ENCODE data around the gene RPS25. TPM values are rescaled to one million over a fixed set of nuclear protein-coding genes. Genes with fewer than 3 reads are reported as not detected.
"Not testable (repeated sequence)": the region's sequence is repeated elsewhere in the genome, so short reads cannot be mapped to it uniquely, and the experiment has no call there.

Gene RPS25
- total RNA-seq, 4 donors from 2014 or later: 220 to 1,105 (median 540) TPM

DNA sequence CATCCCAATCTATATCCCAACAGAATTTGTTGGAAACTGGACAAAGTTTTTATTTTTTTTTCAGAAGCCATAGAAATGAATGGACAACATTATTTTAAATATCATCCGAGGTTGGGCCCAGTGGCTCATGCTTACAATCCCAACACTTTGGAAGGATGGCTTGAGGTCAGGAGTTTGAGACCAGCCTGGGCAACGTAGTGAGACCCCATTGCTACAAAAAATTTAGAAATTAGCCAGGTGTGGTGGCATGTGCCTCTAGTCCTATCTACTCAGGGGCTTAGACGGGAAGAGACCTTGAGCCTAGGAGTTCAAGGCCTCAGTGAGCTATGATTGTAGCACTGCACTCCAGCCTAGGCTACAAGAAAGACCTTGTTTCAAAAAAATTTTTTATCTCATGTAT lies 16.7 kb upstream of the RPS25 start:
- no peaks in the 10 kb centered on the region for H3K36me3 ChIP-seq
- DNase-seq: no peak
- intact Hi-C loops (cut with DNase I; ENCODE audit: low total_unique reads) (no loop called here), in situ Hi-C loops (cut with MboI; ENCODE audit: low pct_ligation_motif_present in 1 of 4, low pct_unique_long_range_greater_than_20kb in 1 of 4, low sequenced_read_pairs in 3 of 4) (no loop called here)
- no peaks in the 10 kb centered on the region for H3K9me3 ChIP-seq
- TF ChIP-seq POLR2A (IDR thresholded peaks at IDR 0.05): no peak
- H3K4me1 ChIP-seq: peaks cover 0 to 8% (median 4%) of the 10 kb centered on the region in 4 donors
- no peak overlapping the region for H3K4me3 ChIP-seq
- H3K27me3 ChIP-seq: no peaks in the 10 kb centered on the region
- H3K27ac ChIP-seq: no peak overlapping the region
- WGBS, 2 donors (ENCODE audit: low coverage in 1 of 2): 95% methylated on average over 3 of the region's 3 CpGs; no CpG with 5 or more reads in 1 of the 2 donors

- H3K4me3 ChIP-seq; intact Hi-C loops (cut with DNase I; ENCODE audit: low total_unique reads); in situ Hi-C loops (cut with MboI; ENCODE audit: low pct_ligation_motif_present in 1 of 4, low pct_unique_long_range_greater_than_20kb in 1 of 4, low sequenced_read_pairs in 3 of 4); H3K36me3 ChIP-seq; H3K9me3 ChIP-seq; H3K27me3 ChIP-seq; H3K27ac ChIP-seq; DNase-seq: not testable (repeated sequence)
- WGBS, 2 donors (ENCODE audit: low coverage in 1 of 2): 83 to 100% methylated on average over 1 to 10 of the region's 10 CpGs
- H3K4me1 ChIP-seq: peaks cover 7 to 22% (median 15%) of the 10 kb centered on the region in 4 donors
Observed at GRCh38 chr11:119033421-119033820, 15.3 kb upstream of the RPS25 start.

- TF ChIP-seq POLR2A (IDR thresholded peaks at IDR 0.05) (no peak), EP300 (IDR thresholded peaks at IDR 0.05; ENCODE audit: low read depth) (no peak), POLR2AphosphoS5 (IDR thresholded peaks at IDR 0.05) (no peak)
- TF ChIP-seq, protein P1, sequence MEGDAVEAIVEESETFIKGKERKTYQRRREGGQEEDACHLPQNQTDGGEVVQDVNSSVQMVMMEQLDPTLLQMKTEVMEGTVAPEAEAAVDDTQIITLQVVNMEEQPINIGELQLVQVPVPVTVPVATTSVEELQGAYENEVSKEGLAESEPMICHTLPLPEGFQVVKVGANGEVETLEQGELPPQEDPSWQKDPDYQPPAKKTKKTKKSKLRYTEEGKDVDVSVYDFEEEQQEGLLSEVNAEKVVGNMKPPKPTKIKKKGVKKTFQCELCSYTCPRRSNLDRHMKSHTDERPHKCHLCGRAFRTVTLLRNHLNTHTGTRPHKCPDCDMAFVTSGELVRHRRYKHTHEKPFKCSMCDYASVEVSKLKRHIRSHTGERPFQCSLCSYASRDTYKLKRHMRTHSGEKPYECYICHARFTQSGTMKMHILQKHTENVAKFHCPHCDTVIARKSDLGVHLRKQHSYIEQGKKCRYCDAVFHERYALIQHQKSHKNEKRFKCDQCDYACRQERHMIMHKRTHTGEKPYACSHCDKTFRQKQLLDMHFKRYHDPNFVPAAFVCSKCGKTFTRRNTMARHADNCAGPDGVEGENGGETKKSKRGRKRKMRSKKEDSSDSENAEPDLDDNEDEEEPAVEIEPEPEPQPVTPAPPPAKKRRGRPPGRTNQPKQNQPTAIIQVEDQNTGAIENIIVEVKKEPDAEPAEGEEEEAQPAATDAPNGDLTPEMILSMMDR (IDR thresholded peaks at IDR 0.05): no peak
- 75 to 84% methylated on average over 3 to 9 of the region's 9 CpGs for WGBS, 2 donors (ENCODE audit: low coverage in 1 of 2)
- Histone ChIP-seq H3K27ac (no peak overlapping the region), H3K36me3 (no peaks in the 10 kb centered on the region), H3K4me1 (peaks cover 7 to 38% (median 29%) of the 10 kb centered on the region in 4 donors), H3K4me3 (no peak overlapping the region), H3K27me3 (no peaks in the 10 kb centered on the region), H3K9me3 (no peaks in the 10 kb centered on the region)
- intact Hi-C loops (cut with DNase I; ENCODE audit: low total_unique reads): no loop called here
- DNase-seq: no peak
- in situ Hi-C loops (cut with MboI; ENCODE audit: low pct_ligation_motif_present in 1 of 4, low pct_unique_long_range_greater_than_20kb in 1 of 4, low sequenced_read_pairs in 3 of 4): no loop called here
Observed at GRCh38 chr11:119031912-119032280, 13.8 kb upstream of the RPS25 start.

DNA sequence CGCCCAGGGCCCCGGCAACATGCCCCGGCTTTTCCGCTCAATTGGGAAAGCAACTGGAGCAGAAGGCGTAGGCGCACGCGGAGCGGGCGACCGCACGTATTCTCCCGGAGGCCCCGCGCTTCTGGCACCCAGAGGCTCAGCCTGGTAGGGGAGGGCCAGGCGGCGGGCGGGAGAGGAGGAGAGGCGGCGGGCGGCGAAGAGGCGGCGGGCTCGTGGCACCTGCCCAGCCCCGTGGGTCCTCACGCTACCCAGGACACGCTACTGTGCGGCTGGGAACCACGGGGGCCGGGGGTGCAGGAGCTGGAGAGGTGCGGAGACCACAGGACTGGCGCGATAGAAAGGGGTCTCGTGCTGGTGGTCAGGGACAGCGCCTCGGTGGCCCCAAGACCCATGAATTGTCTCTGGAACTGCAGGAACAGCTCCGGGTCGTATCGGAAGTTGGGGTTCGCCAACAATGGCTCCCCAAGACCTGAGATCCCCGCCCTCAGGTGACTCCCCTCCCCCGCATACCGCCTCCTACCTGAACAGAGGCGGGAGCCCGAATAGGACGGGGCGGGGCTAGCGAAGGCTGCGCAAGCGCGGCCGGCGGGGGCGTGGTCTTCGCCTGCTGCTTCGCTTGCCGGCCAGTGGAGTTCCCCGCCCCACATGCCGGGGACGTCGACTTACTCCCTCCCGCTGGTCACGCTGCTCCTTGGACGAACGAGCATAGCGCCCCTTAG lies 12.3 kb upstream of the RPS25 start, which contains the start of gene SLC37A4:
Gene SLC37A4 (minus strand): TSS at position 549 of the 719 bp plus-strand sequence.
- in situ Hi-C loops (cut with MboI; ENCODE audit: low pct_ligation_motif_present in 1 of 4, low pct_unique_long_range_greater_than_20kb in 1 of 4, low sequenced_read_pairs in 3 of 4) (no loop called here), intact Hi-C loops (cut with DNase I; ENCODE audit: low total_unique reads) (no loop called here)

DNA sequence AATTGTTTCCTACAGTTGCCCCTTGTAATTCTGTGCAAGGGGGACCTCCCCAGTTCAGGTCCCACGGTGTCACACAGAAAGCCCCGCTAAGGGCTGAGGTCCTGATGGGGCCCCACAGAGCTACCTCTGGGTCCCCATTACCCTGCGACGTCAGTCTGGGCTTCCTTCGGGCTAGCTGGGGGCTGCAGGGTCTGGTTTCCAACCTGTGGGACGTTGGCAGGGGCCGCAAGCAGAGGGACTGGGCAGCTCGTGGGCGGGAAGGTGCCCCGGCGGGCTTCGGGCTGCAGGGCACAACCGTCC lies 11.8 kb upstream of the RPS25 start:
- WGBS, 2 donors (ENCODE audit: low coverage in 1 of 2): 11% methylated on average over 4 of the region's 13 CpGs; no CpG with 5 or more reads in 1 of the 2 donors
- H3K27ac ChIP-seq: peak overlapping the region; percentile 85 to 92 (median 88)
- no peak for TF ChIP-seq POLR2AphosphoS5 (IDR thresholded peaks at IDR 0.05)
- TF ChIP-seq, protein P1 (IDR thresholded peaks at IDR 0.05): no peak
- TF ChIP-seq EP300 (IDR thresholded peaks at IDR 0.05; ENCODE audit: low read depth): no peak
- TF ChIP-seq POLR2A (IDR thresholded peaks at IDR 0.05): no peak
- in situ Hi-C loops (cut with MboI; ENCODE audit: low pct_ligation_motif_present in 1 of 4, low pct_unique_long_range_greater_than_20kb in 1 of 4, low sequenced_read_pairs in 3 of 4) (no loop called here), intact Hi-C loops (cut with DNase I; ENCODE audit: low total_unique reads) (no loop called here)
- H3K4me1 ChIP-seq: peaks cover 7 to 43% (median 31%) of the 10 kb centered on the region in 4 donors
- DNase-seq: no peak
- no peaks in the 10 kb centered on the region for H3K9me3 ChIP-seq
- peaks cover 0 to 2% (median 0%) of the 10 kb centered on the region in 4 donors for H3K36me3 ChIP-seq
- H3K27me3 ChIP-seq: no peaks in the 10 kb centered on the region
- H3K4me3 ChIP-seq: peak overlapping the region; percentile 48 to 82 (median 68)

More for the DNA sequence above, 12.3 kb upstream of the RPS25 start, which contains the start of gene SLC37A4:
- TF ChIP-seq POLR2AphosphoS5 (IDR thresholded peaks at IDR 0.05) (peak; percentile 68 to 86 (median 83)), POLR2A (IDR thresholded peaks at IDR 0.05) (peak; percentile 61), EP300 (IDR thresholded peaks at IDR 0.05; ENCODE audit: low read depth) (no peak)
- TF ChIP-seq, protein P1 (IDR thresholded peaks at IDR 0.05): peak in 2 of 5 experiments; percentile 80 to 96
- H3K4me3 ChIP-seq: peak within 1 kb of the TSS; percentile 48 to 82 (median 68)
- peaks cover 7 to 40% (median 31%) of the 10 kb centered on the region in 4 donors for H3K4me1 ChIP-seq
- H3K9me3 ChIP-seq: no peaks in the 10 kb centered on the region
- H3K36me3 ChIP-seq: no peaks in the 10 kb centered on the region
- no peaks in the 10 kb centered on the region for H3K27me3 ChIP-seq
- DNase-seq: peak; percentile 100
- peak within 1 kb of the TSS; percentile 85 to 92 (median 88) for H3K27ac ChIP-seq
- 1% methylated on average over 53 of the region's 67 CpGs; no CpG with 5 or more reads in 1 of the 2 donors for WGBS, 2 donors (ENCODE audit: low coverage in 1 of 2)
